OCI-LY1 (cell line): ENCODE results near the gene UBA52.

Experiments
- H2AFZ ChIP-seq: fragments of 200-600 bp; sonication (generic), shearing (Covaris generic); 2 replicates; pipeline ENCODE4 v1.6.0; 2014; ENCODE audit warnings: antibody characterized with exemption, mild to moderate bottlenecking, low read length
- H3F3A ChIP-seq: fragments of 200-600 bp; sonication (generic), shearing (Covaris generic); 2 replicates; pipeline ENCODE4 v1.6.0; 2014; ENCODE audit warnings: mild to moderate bottlenecking, antibody characterized with exemption, low read length, moderate library complexity; ENCODE audit not compliant: insufficient read depth
- H3K27ac ChIP-seq: fragments of 200-600 bp; sonication (generic); 2 replicates; pipeline ENCODE4 v1.5.1; 2014; ENCODE audit warnings: low read length, mixed run types, mild to moderate bottlenecking, low read depth; ENCODE audit not compliant: poor library complexity, severe bottlenecking
- H3K27me3 ChIP-seq: fragments of 200-600 bp; sonication (generic); 2 replicates; pipeline ENCODE4 v1.6.0; 2014; ENCODE audit warnings: antibody characterized with exemption, mild to moderate bottlenecking, low read length, moderate library complexity; ENCODE audit not compliant: insufficient read depth
- H3K36me3 ChIP-seq: fragments of 200-600 bp; sonication (generic); 2 replicates; pipeline ENCODE4 v1.6.1; 2014; ENCODE audit warnings: mild to moderate bottlenecking, antibody characterized with exemption, low read length, moderate library complexity, mixed read lengths; ENCODE audit not compliant: insufficient read depth
- H3K4me1 ChIP-seq: fragments of 200-600 bp; sonication (generic); 2 replicates; pipeline ENCODE4 v1.5.1; 2014; ENCODE audit warnings: mild to moderate bottlenecking, low read length, moderate library complexity; ENCODE audit not compliant: insufficient read depth, severe bottlenecking
- H3K4me2 ChIP-seq: fragments of 200-600 bp; sonication (generic), shearing (Covaris generic); 2 replicates; pipeline ENCODE4 v1.6.1; 2014; ENCODE audit warnings: low read length
- H3K4me3 ChIP-seq: fragments of 200-600 bp; sonication (generic); 2 replicates; pipeline ENCODE4 v1.5.1; 2014; ENCODE audit warnings: low read length, low read depth, mild to moderate bottlenecking, mixed read lengths; ENCODE audit not compliant: poor library complexity, severe bottlenecking
- H3K79me2 ChIP-seq: fragments of 200-600 bp; shearing (Covaris generic); 2 replicates; pipeline ENCODE4 v1.6.1; 2016; ENCODE audit warnings: mixed run types, low read length, mixed read lengths; ENCODE audit not compliant: insufficient read depth
- H3K9ac ChIP-seq: fragments of 200-600 bp; sonication (generic), shearing (Covaris generic); 2 replicates; pipeline ENCODE4 v1.6.1; 2014; ENCODE audit warnings: mild to moderate bottlenecking, low read length, mixed read lengths
- H3K9me2 ChIP-seq: fragments of 200-600 bp; sonication (generic), shearing (Covaris generic); 2 replicates; pipeline ENCODE4 v1.6.1; 2014; ENCODE audit warnings: low read depth, mild to moderate bottlenecking, low read length, mixed read lengths
- H3K9me3 ChIP-seq: fragments of 200-600 bp; shearing (Covaris generic); 2 replicates; pipeline ENCODE4 v1.6.1; 2014; ENCODE audit warnings: low read length, mixed read lengths
- H4K20me1 ChIP-seq: fragments of 200-600 bp; sonication (generic), shearing (Covaris generic); 2 replicates; pipeline ENCODE4 v1.6.0; 2016; ENCODE audit warnings: mild to moderate bottlenecking, low read length; ENCODE audit not compliant: insufficient read depth
- CTCF ChIP-seq: fragments of 200-600 bp; sonication (generic), shearing (Covaris generic); IDR thresholded peaks from 2 replicates; pipeline ENCODE4 v1.5.1; 2017; ENCODE audit warnings: mild to moderate bottlenecking, antibody characterized with exemption, low read length, moderate library complexity, mixed read lengths
- EZH2 ChIP-seq: fragments of 200-600 bp; sonication (generic), shearing (Covaris generic); IDR thresholded peaks from 2 replicates; pipeline ENCODE4 v1.8.0; 2017; ENCODE audit warnings: borderline replicate concordance, mixed run types, mild to moderate bottlenecking, antibody characterized with exemption, low read length, moderate library complexity, mixed read lengths

Gene UBA52

GRCh38 chr19:18576383-18576782 lies 4.7 kb downstream of the UBA52 start:
- H3K9me2 ChIP-seq: no peaks in the 10 kb centered on the region
- H4K20me1 ChIP-seq: no peaks in the 10 kb centered on the region; the same call in 1 of the 2 replicates
- H2AFZ ChIP-seq: no peak overlapping the region
- H3K9me3 ChIP-seq: no peaks in the 10 kb centered on the region
- TF ChIP-seq EZH2: no peak
- TF ChIP-seq CTCF: no peak
- peaks cover 10% of the 10 kb centered on the region for H3K79me2 ChIP-seq
- no peak overlapping the region for H3K9ac ChIP-seq
- H3K27ac ChIP-seq: no peak overlapping the region
- H3K4me3 ChIP-seq: no peak overlapping the region
- peaks cover 60% of the 10 kb centered on the region for H3K36me3 ChIP-seq
- H3K4me2 ChIP-seq: no peak overlapping the region
- no peaks in the 10 kb centered on the region for H3K27me3 ChIP-seq
- no peaks in the 10 kb centered on the region for H3F3A ChIP-seq
- H3K4me1 ChIP-seq: peaks cover 14% of the 10 kb centered on the region

GRCh38 chr19:18577365-18577914 lies 5.8 kb downstream of the UBA52 start:
- no peak overlapping the region for H3K4me3 ChIP-seq
- peaks cover 12% of the 10 kb centered on the region for H3K4me1 ChIP-seq
- H3K9me2 ChIP-seq: no peaks in the 10 kb centered on the region
- H3F3A ChIP-seq: no peaks in the 10 kb centered on the region
- H3K27me3 ChIP-seq: 0 out of 2 replicates have a peak, but pooled peaks cover 3% of the 10 kb centered on the region
- peaks cover 5% of the 10 kb centered on the region for H3K79me2 ChIP-seq
- TF ChIP-seq CTCF (no peak), EZH2 (no peak)
- no peak overlapping the region for H2AFZ ChIP-seq
- H3K36me3 ChIP-seq: peaks cover 60% of the 10 kb centered on the region
- H3K9ac ChIP-seq: no peak overlapping the region
- no peaks in the 10 kb centered on the region for H3K9me3 ChIP-seq
- H3K4me2 ChIP-seq: no peak overlapping the region
- no peak overlapping the region for H3K27ac ChIP-seq
- no peaks in the 10 kb centered on the region; the same call in 1 of the 2 replicates for H4K20me1 ChIP-seq

- Histone ChIP-seq H3K4me2 (no peak overlapping the region), H3K4me1 (no peaks in the 10 kb centered on the region), H3K27me3 (peaks cover 3% of the 10 kb centered on the region; the same call in 1 of the 2 replicates), H3K36me3 (peaks cover 34% of the 10 kb centered on the region), H4K20me1 (no peaks in the 10 kb centered on the region), H3K79me2 (no peaks in the 10 kb centered on the region), H3K9me2 (no peaks in the 10 kb centered on the region), H3K4me3 (no peak overlapping the region), H2AFZ (no peak overlapping the region), H3K27ac (no peak overlapping the region), H3K9ac (no peak overlapping the region), H3K9me3 (no peaks in the 10 kb centered on the region), H3F3A (no peaks in the 10 kb centered on the region)
- TF ChIP-seq CTCF (no peak), EZH2 (no peak)
These were observed 8.7 kb downstream of the UBA52 start for GRCh38 chr19:18580311-18580710.
